Adrenal gland (tissue), 5 donors: Measurements from ENCODE around the gene IL1RAPL1.
"Not testable (repeated sequence)": the region's sequence is repeated elsewhere in the genome, so short reads cannot be mapped to it uniquely, and the experiment has no call there.

Experiments
- POLR2A ChIP-seq, 2 donors: fragments of 450-650 bp; IDR thresholded peaks; one replicate each; pipeline ENCODE4 v1.6.1; 2017; ENCODE audit warnings: antibody characterized with exemption in 2 of 2, mild to moderate bottlenecking in 2 of 2, moderate library complexity in 1 of 2
- TF ChIP-seq, protein P1 (sequence below), 6 experiments: fragments of 450-650 bp in 4 of 6; fragments of 200-600 bp in 2 of 6; sonication (generic) in 1 of 6; IDR thresholded peaks; 1 replicate in 5 of 6; 2 replicates in 1 of 6; pipeline versions ENCODE4 v1.5.1 to v1.8.0; 2016 to 2021; ENCODE audit warnings: antibody characterized with exemption in 6 of 6, mild to moderate bottlenecking in 2 of 6, moderate library complexity in 1 of 6
- donor health status: DM: no; HTN: no; CAD: no.

DNA sequence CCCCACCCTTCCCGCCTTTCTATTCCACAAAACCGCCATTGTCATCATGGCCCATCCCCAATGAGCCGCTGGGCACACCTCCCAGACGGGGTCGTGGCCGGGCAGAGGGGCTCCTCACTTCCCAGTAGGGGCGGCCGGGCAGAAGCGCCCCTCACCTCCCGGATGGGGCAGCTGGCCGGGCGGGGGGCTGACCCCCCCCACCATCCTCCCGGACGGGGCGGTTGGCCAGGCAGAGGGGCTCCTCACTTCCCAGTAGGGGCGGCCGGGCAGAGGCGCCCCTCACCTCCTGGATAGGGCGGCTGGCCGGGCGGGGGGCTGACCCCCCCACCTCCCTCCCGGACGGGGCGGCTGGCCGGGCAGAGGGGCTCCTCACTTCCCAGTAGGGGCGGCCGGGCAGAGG, 745.8 kb downstream of the IL1RAPL1 start:
- TF ChIP-seq, protein P1, sequence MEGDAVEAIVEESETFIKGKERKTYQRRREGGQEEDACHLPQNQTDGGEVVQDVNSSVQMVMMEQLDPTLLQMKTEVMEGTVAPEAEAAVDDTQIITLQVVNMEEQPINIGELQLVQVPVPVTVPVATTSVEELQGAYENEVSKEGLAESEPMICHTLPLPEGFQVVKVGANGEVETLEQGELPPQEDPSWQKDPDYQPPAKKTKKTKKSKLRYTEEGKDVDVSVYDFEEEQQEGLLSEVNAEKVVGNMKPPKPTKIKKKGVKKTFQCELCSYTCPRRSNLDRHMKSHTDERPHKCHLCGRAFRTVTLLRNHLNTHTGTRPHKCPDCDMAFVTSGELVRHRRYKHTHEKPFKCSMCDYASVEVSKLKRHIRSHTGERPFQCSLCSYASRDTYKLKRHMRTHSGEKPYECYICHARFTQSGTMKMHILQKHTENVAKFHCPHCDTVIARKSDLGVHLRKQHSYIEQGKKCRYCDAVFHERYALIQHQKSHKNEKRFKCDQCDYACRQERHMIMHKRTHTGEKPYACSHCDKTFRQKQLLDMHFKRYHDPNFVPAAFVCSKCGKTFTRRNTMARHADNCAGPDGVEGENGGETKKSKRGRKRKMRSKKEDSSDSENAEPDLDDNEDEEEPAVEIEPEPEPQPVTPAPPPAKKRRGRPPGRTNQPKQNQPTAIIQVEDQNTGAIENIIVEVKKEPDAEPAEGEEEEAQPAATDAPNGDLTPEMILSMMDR (IDR thresholded peaks at IDR 0.05) = not testable (repeated sequence)
- TF ChIP-seq POLR2A (IDR thresholded peaks at IDR 0.05) = not testable (repeated sequence)
